HG03280 (cell line): ENCODE measurements around the gene ATRNL1.

Experiments used
- ATAC-seq: cut with Tn5 transposase; IDR thresholded peaks from one replicate; pipeline ENCODE4 v1.9.1; 2021; ENCODE audit warnings: mild to moderate bottlenecking, moderate library complexity; ENCODE audit not compliant: unreplicated experiment

The ATRNL1 gene

DNA sequence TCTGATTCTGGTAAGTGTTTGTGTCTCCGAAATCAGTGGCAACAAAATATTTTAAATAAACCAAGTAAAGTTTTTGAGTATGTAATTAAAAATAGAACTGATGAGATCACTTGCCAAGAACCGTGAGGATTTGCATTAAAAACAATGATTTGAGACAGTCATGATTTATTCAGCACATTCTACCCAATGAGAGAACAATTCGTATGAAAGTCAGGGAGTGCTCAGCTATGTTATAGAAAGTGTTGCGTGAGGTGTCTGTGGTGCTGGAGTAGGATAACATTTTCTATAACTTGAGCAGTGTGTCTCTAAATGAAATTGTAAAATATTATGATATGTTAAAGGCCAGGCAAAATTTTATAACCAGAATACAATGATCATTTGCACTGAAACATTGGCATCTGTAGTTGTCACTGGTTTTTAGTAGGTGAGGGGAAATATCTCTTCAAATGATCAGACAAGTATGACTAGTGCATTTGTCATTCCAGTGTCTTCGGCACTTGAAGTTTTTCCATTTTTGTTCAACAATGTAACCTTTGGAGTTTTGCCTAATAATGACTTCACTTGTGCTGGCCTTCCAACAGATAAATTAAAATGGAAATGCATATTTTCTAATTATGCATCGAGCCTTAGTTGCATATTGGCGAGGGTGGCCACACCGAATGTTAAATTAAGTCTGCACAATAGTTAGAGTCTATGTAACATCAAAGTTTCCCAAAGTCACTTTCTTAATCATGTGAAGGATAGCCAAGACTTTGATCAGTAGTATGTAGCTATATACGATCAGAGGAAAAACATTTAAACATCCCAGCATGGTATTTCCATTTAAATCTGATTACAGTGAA lies 844.0 kb downstream of the ATRNL1 start:
- ATAC-seq, result no peak

GRCh38 chr10:115937768-115938056 lies 844.5 kb downstream of the ATRNL1 start:
- no peak for ATAC-seq

- no peak for ATAC-seq
Measured at GRCh38 chr10:115939101-115939854, 846.1 kb downstream of the ATRNL1 start.

GRCh38 chr10:115941361-115941771 lies 848.2 kb downstream of the ATRNL1 start:
- no peak for ATAC-seq

GRCh38 chr10:115942101-115942500 lies 848.9 kb downstream of the ATRNL1 start:
- ATAC-seq, result no peak

DNA sequence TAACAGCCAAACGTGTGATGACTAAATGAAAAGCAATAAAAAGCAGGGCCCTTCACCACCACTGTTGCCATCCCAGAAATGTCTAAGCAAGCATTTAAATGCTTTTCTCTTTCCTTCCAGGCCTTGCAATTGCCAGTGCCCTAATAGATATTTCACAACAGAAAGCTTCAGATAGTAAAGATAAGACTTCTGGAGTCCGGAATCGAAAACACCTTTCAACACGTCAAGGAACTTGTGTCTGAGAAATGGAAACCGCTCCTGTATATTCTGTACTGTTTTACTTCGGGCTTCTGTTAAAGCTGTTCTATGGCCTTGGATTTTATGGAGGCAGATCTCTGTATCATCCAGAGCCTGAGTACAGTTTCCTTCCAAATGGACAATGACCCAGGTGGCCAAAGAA lies 851.4 kb downstream of the ATRNL1 start:
- ATAC-seq, result no peak

GRCh38 chr10:115945701-115946445 lies 852.7 kb downstream of the ATRNL1 start:
- no peak for ATAC-seq

GRCh38 chr10:115947104-115947503 lies 853.9 kb downstream of the ATRNL1 start:
- ATAC-seq, result no peak

DNA sequence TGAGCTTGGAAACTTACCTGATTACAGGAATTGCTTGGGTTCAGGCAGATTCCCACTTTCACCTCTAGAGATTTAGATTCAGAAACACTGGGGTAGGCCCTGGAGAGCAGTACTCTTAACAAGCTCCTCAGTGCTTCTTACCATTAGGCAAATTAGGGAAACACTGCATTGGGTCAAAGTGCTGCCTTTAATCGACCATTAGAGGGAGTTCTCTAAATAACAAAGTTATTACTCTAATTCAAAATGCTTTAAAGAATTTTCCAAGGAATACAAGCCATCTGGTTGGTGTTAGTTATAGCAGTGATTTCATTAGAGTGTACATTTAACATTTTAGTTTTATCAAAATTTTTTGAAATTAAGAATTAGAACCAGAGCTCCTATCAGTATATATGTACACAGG lies 855.3 kb downstream of the ATRNL1 start:
- no peak for ATAC-seq

DNA sequence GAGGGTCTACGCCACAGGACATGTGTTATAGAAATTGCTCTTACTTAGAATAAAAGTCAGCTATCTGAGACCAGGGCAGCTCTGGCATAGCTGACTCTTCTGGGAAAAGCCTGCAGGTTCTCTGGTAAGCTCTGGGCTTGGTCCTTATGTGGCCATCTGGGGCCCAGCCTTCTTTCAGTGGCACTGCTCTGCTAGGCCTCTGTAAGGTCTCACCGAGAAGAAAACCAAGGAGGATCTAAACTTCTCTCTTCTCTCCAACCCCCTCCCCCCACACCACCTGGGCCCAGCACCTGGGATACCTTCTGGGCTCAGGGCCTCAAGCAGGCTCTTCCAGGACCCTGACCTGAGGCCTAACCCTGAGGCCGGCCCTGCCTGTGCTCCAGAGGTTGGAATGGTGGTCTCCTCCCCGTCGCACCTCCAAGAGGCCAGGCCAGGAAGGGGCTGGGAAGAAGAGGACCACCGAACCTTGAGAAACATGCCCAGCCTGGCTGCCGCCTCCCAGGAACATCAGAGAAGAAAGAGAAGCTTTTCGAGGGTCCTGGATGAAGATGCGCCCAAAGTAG lies 856.2 kb downstream of the ATRNL1 start:
- ATAC-seq, result no peak

GRCh38 chr10:115950320-115950719 lies 857.2 kb downstream of the ATRNL1 start:
- ATAC-seq, result no peak

- ATAC-seq, result no peak
Measured at GRCh38 chr10:115951242-115951641, 858.1 kb downstream of the ATRNL1 start.

- no peak for ATAC-seq
Measured at GRCh38 chr10:115953281-115953680, 860.1 kb downstream of the ATRNL1 start.

DNA sequence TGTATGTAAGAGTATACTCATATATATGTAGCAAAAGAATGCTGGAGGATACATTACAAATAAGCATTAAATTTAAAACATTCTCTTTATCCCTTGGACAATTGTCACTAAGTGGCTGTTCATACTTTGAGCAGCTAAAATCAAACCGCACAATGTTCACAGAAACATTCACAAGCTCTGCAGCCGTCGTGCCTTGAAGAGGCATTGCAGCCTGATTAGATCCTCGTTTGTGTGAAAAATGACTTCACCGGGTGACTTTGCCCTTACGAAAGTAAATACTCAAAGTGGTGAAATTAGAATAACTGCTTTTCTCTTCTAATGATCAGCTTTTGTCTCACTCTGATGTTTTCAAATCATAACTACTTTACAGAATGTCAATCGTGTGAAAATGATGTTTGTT lies 860.8 kb downstream of the ATRNL1 start:
- ATAC-seq, result no peak

GRCh38 chr10:115956225-115957011 lies 863.3 kb downstream of the ATRNL1 start:
- no peak for ATAC-seq

DNA sequence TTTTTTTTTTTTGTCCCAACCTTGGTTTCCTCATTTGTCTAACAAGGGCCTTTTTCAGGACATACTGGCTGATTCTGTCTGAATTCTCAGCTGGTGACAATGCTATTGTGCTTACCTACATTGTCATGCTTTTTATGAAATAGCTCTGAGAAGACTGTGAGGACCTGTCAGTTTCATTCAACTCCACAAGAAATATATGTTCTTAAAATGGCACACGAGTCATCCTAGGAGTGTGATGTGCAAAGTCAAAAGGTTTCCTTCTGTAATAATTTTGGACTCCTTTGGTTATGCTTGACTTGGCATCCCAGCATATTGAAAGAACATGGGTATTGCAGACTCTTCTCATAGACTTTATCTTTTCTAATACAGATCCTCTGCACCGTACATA lies 863.8 kb downstream of the ATRNL1 start:
- ATAC-seq, result no peak

- ATAC-seq, result no peak
Measured at GRCh38 chr10:115957786-115958442, 864.7 kb downstream of the ATRNL1 start.

- no peak for ATAC-seq
Measured at GRCh38 chr10:115963848-115964247, 870.7 kb downstream of the ATRNL1 start.

- ATAC-seq, result no peak
Measured at GRCh38 chr10:115964827-115965226, 871.7 kb downstream of the ATRNL1 start.

GRCh38 chr10:115965376-115965775 lies 872.2 kb downstream of the ATRNL1 start:
- no peak for ATAC-seq
